ENCODE data around the gene GNMT.

Gene GNMT

DNA sequence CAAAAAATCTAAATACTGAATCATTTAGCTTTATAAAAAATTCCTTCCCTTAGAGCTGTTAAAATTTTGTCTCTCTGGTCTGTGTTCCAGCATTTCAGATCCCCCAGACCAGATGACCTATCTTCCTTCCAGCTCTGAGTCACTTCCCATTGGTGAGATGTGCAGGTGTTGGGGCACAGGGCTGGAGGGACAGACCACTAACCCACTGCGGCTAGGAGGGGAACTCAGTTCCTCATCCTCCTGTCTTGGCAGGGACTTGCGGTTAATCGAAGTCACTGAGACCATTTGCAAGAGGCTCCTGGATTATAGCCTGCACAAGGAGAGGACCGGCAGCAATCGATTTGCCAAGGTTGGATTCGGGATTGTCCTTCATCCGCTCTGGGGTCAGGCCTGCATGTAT is 25.2 kb upstream of the GNMT start:
- Histone ChIP-seq H3K4me2 (ENCODE audit: low read length) (no peak overlapping the region), H3K4me3 (ENCODE audit: low read depth, low read length, poor library complexity, severe bottlenecking) (no peak overlapping the region), H3K27ac (ENCODE audit: low read depth, low read length, poor library complexity, severe bottlenecking) (no peak overlapping the region), H3K79me2 (ENCODE audit: insufficient read depth, low read length) (peaks cover 8% of the 10 kb centered on the region), H3K9me3 (ENCODE audit: low read length) (no peaks in the 10 kb centered on the region), H4K20me1 (ENCODE audit: insufficient read depth, low read length) (no peaks in the 10 kb centered on the region; the same call in 1 of the 2 replicates), H2AFZ (ENCODE audit: low read length) (no peak overlapping the region), H3K9me2 (ENCODE audit: low read depth, low read length) (no peaks in the 10 kb centered on the region), H3K27me3 (ENCODE audit: insufficient read depth, low read length) (no peaks in the 10 kb centered on the region), H3K4me1 (ENCODE audit: insufficient read depth, low read length, severe bottlenecking) (peaks cover 22% of the 10 kb centered on the region), H3K9ac (ENCODE audit: low read length) (no peak overlapping the region), H3K36me3 (ENCODE audit: insufficient read depth, low read length) (peaks cover 74% of the 10 kb centered on the region), H3F3A (ENCODE audit: insufficient read depth, low read length) (no peaks in the 10 kb centered on the region)
- no peak for TF ChIP-seq EZH2 (IDR thresholded peaks at IDR 0.05; ENCODE audit: borderline replicate concordance, low read length)
- TF ChIP-seq, protein P1, sequence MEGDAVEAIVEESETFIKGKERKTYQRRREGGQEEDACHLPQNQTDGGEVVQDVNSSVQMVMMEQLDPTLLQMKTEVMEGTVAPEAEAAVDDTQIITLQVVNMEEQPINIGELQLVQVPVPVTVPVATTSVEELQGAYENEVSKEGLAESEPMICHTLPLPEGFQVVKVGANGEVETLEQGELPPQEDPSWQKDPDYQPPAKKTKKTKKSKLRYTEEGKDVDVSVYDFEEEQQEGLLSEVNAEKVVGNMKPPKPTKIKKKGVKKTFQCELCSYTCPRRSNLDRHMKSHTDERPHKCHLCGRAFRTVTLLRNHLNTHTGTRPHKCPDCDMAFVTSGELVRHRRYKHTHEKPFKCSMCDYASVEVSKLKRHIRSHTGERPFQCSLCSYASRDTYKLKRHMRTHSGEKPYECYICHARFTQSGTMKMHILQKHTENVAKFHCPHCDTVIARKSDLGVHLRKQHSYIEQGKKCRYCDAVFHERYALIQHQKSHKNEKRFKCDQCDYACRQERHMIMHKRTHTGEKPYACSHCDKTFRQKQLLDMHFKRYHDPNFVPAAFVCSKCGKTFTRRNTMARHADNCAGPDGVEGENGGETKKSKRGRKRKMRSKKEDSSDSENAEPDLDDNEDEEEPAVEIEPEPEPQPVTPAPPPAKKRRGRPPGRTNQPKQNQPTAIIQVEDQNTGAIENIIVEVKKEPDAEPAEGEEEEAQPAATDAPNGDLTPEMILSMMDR (IDR thresholded peaks at IDR 0.05; ENCODE audit: low read length) = no peak

DNA sequence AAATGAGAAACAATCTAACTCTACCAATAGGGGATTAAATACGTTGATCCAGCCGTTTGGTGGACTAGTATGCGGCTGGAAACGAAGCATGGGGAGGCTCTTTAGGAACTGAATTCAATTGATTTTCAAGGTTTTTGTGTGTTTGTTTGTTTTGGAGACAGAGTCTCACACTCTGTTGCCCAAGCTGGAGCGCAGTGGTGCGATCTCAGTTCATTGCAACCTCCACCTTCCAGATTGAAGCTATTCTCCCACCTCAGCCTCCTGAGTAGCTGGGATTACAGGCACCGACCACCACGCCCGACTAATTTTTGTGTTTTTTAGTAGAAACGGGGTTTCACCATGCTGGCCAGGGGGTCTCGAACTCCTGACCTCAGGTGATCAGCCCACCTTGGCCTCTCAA is 24.2 kb upstream of the GNMT start:
- H3K27me3 ChIP-seq (ENCODE audit: insufficient read depth, low read length) = no peaks in the 10 kb centered on the region
- no peaks in the 10 kb centered on the region for H3K9me3 ChIP-seq (ENCODE audit: low read length)
- H3K79me2 ChIP-seq (ENCODE audit: insufficient read depth, low read length) = no peaks in the 10 kb centered on the region
- no peak overlapping the region for H3K9ac ChIP-seq (ENCODE audit: low read length)
- no peak overlapping the region for H3K4me3 ChIP-seq (ENCODE audit: low read depth, low read length, poor library complexity, severe bottlenecking)
- no peak overlapping the region for H3K27ac ChIP-seq (ENCODE audit: low read depth, low read length, poor library complexity, severe bottlenecking)
- no peaks in the 10 kb centered on the region for H3F3A ChIP-seq (ENCODE audit: insufficient read depth, low read length)
- H3K36me3 ChIP-seq (ENCODE audit: insufficient read depth, low read length) = peaks cover 82% of the 10 kb centered on the region
- H3K4me1 ChIP-seq (ENCODE audit: insufficient read depth, low read length, severe bottlenecking) = peaks cover 11% of the 10 kb centered on the region
- no peaks in the 10 kb centered on the region for H3K9me2 ChIP-seq (ENCODE audit: low read depth, low read length)
- H4K20me1 ChIP-seq (ENCODE audit: insufficient read depth, low read length) = no peaks in the 10 kb centered on the region; the same call in 1 of the 2 replicates
- TF ChIP-seq EZH2 (IDR thresholded peaks at IDR 0.05; ENCODE audit: borderline replicate concordance, low read length) = no peak
- TF ChIP-seq, protein P1 (IDR thresholded peaks at IDR 0.05; ENCODE audit: low read length) = no peak
- no peak overlapping the region for H3K4me2 ChIP-seq (ENCODE audit: low read length)
- H2AFZ ChIP-seq (ENCODE audit: low read length) = no peak overlapping the region

DNA sequence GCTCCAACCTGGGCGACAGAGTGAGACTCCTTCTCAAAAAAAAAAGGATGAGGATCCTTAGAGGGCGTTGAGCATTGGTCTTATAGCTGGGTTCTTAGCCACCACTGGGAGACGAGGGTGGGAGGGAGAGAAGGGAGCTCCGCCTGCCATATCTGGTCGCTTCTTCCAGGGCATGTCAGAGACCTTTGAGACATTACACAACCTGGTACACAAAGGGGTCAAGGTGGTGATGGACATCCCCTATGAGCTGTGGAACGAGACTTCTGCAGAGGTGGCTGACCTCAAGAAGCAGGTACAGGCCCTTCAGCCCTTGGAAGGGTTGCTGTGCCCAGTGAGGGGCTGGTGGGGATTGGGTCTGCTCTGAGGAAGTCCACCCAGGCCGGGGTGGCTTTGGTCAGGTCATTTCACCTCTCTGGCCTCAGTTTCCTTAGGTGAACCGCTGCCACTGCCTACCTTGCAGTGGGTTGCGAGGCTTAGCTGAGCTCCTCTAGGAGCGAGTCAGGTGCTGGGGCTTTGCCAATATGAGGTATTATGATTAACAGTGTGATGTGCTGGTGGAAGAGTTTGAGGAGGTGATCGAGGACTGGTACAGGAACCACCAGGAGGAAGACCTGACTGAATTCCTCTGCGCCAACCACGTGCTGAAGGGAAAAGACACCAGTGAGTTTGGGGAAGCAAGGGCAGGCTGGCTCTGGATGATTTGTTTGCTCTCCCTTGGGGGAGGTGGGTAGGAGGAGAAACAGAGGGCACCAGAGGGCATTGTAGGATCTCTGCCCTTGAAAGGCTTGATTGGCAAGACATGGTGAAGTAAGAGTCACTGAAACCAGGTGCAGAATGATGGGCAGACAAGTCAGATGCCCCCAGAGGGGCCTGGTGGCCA is 22.8 kb upstream of the GNMT start:
- H3F3A ChIP-seq (ENCODE audit: insufficient read depth, low read length) = no peaks in the 10 kb centered on the region
- H3K9me3 ChIP-seq (ENCODE audit: low read length) = no peaks in the 10 kb centered on the region
- no peak overlapping the region for H3K4me3 ChIP-seq (ENCODE audit: low read depth, low read length, poor library complexity, severe bottlenecking)
- H3K27ac ChIP-seq (ENCODE audit: low read depth, low read length, poor library complexity, severe bottlenecking) = no peak overlapping the region
- TF ChIP-seq, protein P1 (IDR thresholded peaks at IDR 0.05; ENCODE audit: low read length) = no peak
- no peak for TF ChIP-seq EZH2 (IDR thresholded peaks at IDR 0.05; ENCODE audit: borderline replicate concordance, low read length)
- no peaks in the 10 kb centered on the region for H3K4me1 ChIP-seq (ENCODE audit: insufficient read depth, low read length, severe bottlenecking)
- peaks cover 74% of the 10 kb centered on the region for H3K36me3 ChIP-seq (ENCODE audit: insufficient read depth, low read length)
- H3K79me2 ChIP-seq (ENCODE audit: insufficient read depth, low read length) = no peaks in the 10 kb centered on the region
- H3K9ac ChIP-seq (ENCODE audit: low read length) = no peak overlapping the region
- no peak overlapping the region for H3K4me2 ChIP-seq (ENCODE audit: low read length)
- H2AFZ ChIP-seq (ENCODE audit: low read length) = no peak overlapping the region
- no peaks in the 10 kb centered on the region for H3K27me3 ChIP-seq (ENCODE audit: insufficient read depth, low read length)
- H3K9me2 ChIP-seq (ENCODE audit: low read depth, low read length) = no peaks in the 10 kb centered on the region
- no peaks in the 10 kb centered on the region for H4K20me1 ChIP-seq (ENCODE audit: insufficient read depth, low read length)
